ENCODE data around the gene SAMD11.
"Not testable (repeated sequence)": the region's sequence is repeated elsewhere in the genome, so short reads cannot be mapped to it uniquely, and the experiment has no call there.

SAMD11 gene

GRCh38 chr1:978069-978834 lies 54.5 kb downstream of the SAMD11 start:
- DNase-seq, result no peak

GRCh38 chr1:978835-979743 lies 55.4 kb downstream of the SAMD11 start:
- DNase-seq, result no peak

GRCh38 chr1:979744-980072 lies 56.0 kb downstream of the SAMD11 start:
- no peak for DNase-seq

GRCh38 chr1:980137-980571 lies 56.4 kb downstream of the SAMD11 start:
- DNase-seq, result no peak

- no peak for DNase-seq
Observed at GRCh38 chr1:980602-981395, 57.1 kb downstream of the SAMD11 start.

- no peak for DNase-seq
Observed at GRCh38 chr1:981491-981954, 57.8 kb downstream of the SAMD11 start.

GRCh38 chr1:981955-982558 lies 58.3 kb downstream of the SAMD11 start, which contains the start of gene PERM1:
PERM1 (minus strand) TSS chr1:982093; CDS start chr1:981029, 1,064 bp downstream.
- DNase-seq, result no peak

GRCh38 chr1:982765-983436 lies 59.2 kb downstream of the SAMD11 start:
- no peak for DNase-seq

- DNase-seq, result peak; percentile 42
Observed at GRCh38 chr1:983798-984475, 60.2 kb downstream of the SAMD11 start.

GRCh38 chr1:984476-984814 lies 60.7 kb downstream of the SAMD11 start:
- DNase-seq, result no peak

GRCh38 chr1:985126-985525 lies 61.4 kb downstream of the SAMD11 start:
- no peak for DNase-seq

GRCh38 chr1:988061-988460 lies 64.3 kb downstream of the SAMD11 start:
- not testable (repeated sequence) for DNase-seq

- DNase-seq, result not testable (repeated sequence)
Observed at GRCh38 chr1:991275-991674, 67.6 kb downstream of the SAMD11 start.

- DNase-seq, result no peak
Observed at GRCh38 chr1:991895-992294, 68.2 kb downstream of the SAMD11 start.

GRCh38 chr1:992362-992761 lies 68.6 kb downstream of the SAMD11 start:
- no peak for DNase-seq

- DNase-seq, result no peak
Observed at GRCh38 chr1:993379-993995, 69.8 kb downstream of the SAMD11 start.
